Smooth muscle cell of trachea (primary cell): ENCODE results near the gene DTX1. TPM values are rescaled to one million over a fixed set of nuclear protein-coding genes. Genes with fewer than 3 reads are reported as not detected.

ENCODE experiments used
- total RNA-seq: library from RNA; depleted of rRNA; stranded (reverse); fragments of >200 nt; gene quantifications from 2 replicates; pipeline ENCODE4 v1.2.1, GENCODE V29; 2014

Gene DTX1
- total RNA-seq = 0.83 TPM in 1 of 2 replicates, not detected in the other

GRCh38 chr12:113056631-113057488 lies at the start of gene DTX1:
Gene DTX1, plus strand, starts transcription at chr12:113056730. Its CDS starts 1,463 bp downstream, at chr12:113058193.

GRCh38 chr12:113135178-113136127 lies 78.9 kb downstream of the DTX1 start, which contains the start of gene RASAL1:
Gene RASAL1, minus strand, starts transcription at chr12:113135761. Its CDS starts 299 bp downstream, at chr12:113135462.

Other genes starting within 250 kb of the DTX1 start
- 0.87 and 2.0 TPM in 2 replicates for gene OAS1, start 149.8 kb upstream of the DTX1 start, total RNA-seq
- 5.8 and 16.4 TPM in 2 replicates for gene OAS3, start 118.3 kb upstream of the DTX1 start, total RNA-seq
- 2.9 and 3.3 TPM in 2 replicates for gene OAS2, start 78.2 kb upstream of the DTX1 start, total RNA-seq
- not detected in 2 replicates for gene RASAL1, start 79.0 kb downstream of the DTX1 start, total RNA-seq
- not detected in 2 replicates for gene CFAP73, start 93.0 kb downstream of the DTX1 start, total RNA-seq
- gene DDX54, start 128.7 kb downstream of the DTX1 start, total RNA-seq = 29.8 and 30.3 TPM in 2 replicates
- 20.3 and 21.5 TPM in 2 replicates for gene RITA1, start 129.0 kb downstream of the DTX1 start, total RNA-seq
- gene TPCN1, start 164.7 kb downstream of the DTX1 start, total RNA-seq = 24.4 and 42.5 TPM in 2 replicates